ENCODE results near the gene LIPC.

The LIPC gene

GRCh38 chr15:58458076-58458475 lies 26.3 kb downstream of the LIPC start:
- DNase-seq (ENCODE audit: low read depth in 2 of 2): no peak

GRCh38 chr15:58459045-58459444 lies 27.3 kb downstream of the LIPC start:
- DNase-seq (ENCODE audit: low read depth in 2 of 2): no peak

- DNase-seq (ENCODE audit: low read depth in 2 of 2): no peak
These were observed 27.8 kb downstream of the LIPC start for GRCh38 chr15:58459560-58459959.

GRCh38 chr15:58460116-58460790 lies 28.5 kb downstream of the LIPC start:
- DNase-seq (ENCODE audit: low read depth in 2 of 2): no peak

- DNase-seq (ENCODE audit: low read depth in 2 of 2): no peak
These were observed 29.1 kb downstream of the LIPC start for GRCh38 chr15:58460872-58461271.

- no peak for DNase-seq (ENCODE audit: low read depth in 2 of 2)
These were observed 30.8 kb downstream of the LIPC start for GRCh38 chr15:58462547-58462946.

- no peak for DNase-seq (ENCODE audit: low read depth in 2 of 2)
These were observed 31.3 kb downstream of the LIPC start for GRCh38 chr15:58462973-58463663.

- DNase-seq (ENCODE audit: low read depth in 2 of 2): no peak
These were observed 32.2 kb downstream of the LIPC start for GRCh38 chr15:58463815-58464650.

- DNase-seq (ENCODE audit: low read depth in 2 of 2): no peak
These were observed 33.3 kb downstream of the LIPC start for GRCh38 chr15:58465070-58465469.

- no peak for DNase-seq (ENCODE audit: low read depth in 2 of 2)
These were observed 34.2 kb downstream of the LIPC start for GRCh38 chr15:58465866-58466517.

GRCh38 chr15:58466566-58466965 lies 34.8 kb downstream of the LIPC start:
- no peak for DNase-seq (ENCODE audit: low read depth in 2 of 2)

- DNase-seq (ENCODE audit: low read depth in 2 of 2): no peak
These were observed 35.4 kb downstream of the LIPC start for GRCh38 chr15:58467121-58467721.

- DNase-seq (ENCODE audit: low read depth in 2 of 2): no peak
These were observed 36.1 kb downstream of the LIPC start for GRCh38 chr15:58467722-58468423.

GRCh38 chr15:58469432-58470353 lies 37.9 kb downstream of the LIPC start:
- peak; percentile 95 to 96 for DNase-seq (ENCODE audit: low read depth in 2 of 2)

GRCh38 chr15:58471348-58471747 lies 39.6 kb downstream of the LIPC start:
- no peak for DNase-seq (ENCODE audit: low read depth in 2 of 2)

- DNase-seq (ENCODE audit: low read depth in 2 of 2): no peak
These were observed 40.4 kb downstream of the LIPC start for GRCh38 chr15:58472221-58472620.

GRCh38 chr15:58472821-58473581 lies 41.2 kb downstream of the LIPC start:
- no peak for DNase-seq (ENCODE audit: low read depth in 2 of 2)

- peak; percentile 33 to 36 for DNase-seq (ENCODE audit: low read depth in 2 of 2)
These were observed 41.9 kb downstream of the LIPC start for GRCh38 chr15:58473724-58474123.

- no peak for DNase-seq (ENCODE audit: low read depth in 2 of 2)
These were observed 43.0 kb downstream of the LIPC start for GRCh38 chr15:58474741-58475323.

Data from fibroblast of skin of left biceps (primary cell).